GM12878 (cell line): ENCODE results near the gene SETD1A. TPM values are rescaled to one million over a fixed set of nuclear protein-coding genes. Genes with fewer than 3 reads are reported as not detected.

Experiments
- ATAC-seq: fragments of 200-7000 bp; cut with Tn5 transposase; 3 replicates; pipeline ENCODE4 v1.9.1; 2020; ENCODE audit warnings: mild to moderate bottlenecking, moderate library complexity
- BruUV-seq: library from RNA; stranded (reverse); fragments of 400-500 nt; replicated peaks from 2 replicates; lab custom pipeline; 2021; lab: Mats Ljungman, UMichigan
- CTCF ChIA-PET: fragments of 300-600 bp; sonication (Branson Sonifier 250); formaldehyde crosslinking; extraction: SDS; loops from one replicate; lab custom pipeline; 2021; ENCODE audit warnings: inconsistent platforms; lab: Yijun Ruan, JAX
- POLR2A ChIA-PET: fragments of 350-600 bp; formaldehyde crosslinking; extraction: SDS; loops from one replicate; lab custom pipeline; 2021; ENCODE audit warnings: inconsistent platforms; lab: Charles Lee
- RAD21 ChIA-PET: fragments of 300-600 bp; sonication (Branson Sonifier 250); formaldehyde crosslinking; loops from one replicate; lab custom pipeline; 2023; ENCODE audit warnings: antibody characterized with exemption; ENCODE audit not compliant: unreplicated experiment; lab: Charles Lee
- SMC1A ChIA-PET: fragments of 300-600 bp; sonication (Branson Sonifier 250); formaldehyde crosslinking; loops from one replicate; lab custom pipeline; 2023; ENCODE audit not compliant: unreplicated experiment, uncharacterized antibody; lab: Charles Lee
- DNase-seq: peaks from one replicate; pipeline ENCODE4 v3.0.0-alpha.2; 2011; ENCODE audit warnings: low read depth, low spot score
- FAIRE-seq: peaks from 3 replicates; lab custom pipeline; 2011; peaks lifted over from hg19 to GRCh38; lab: Jason Lieb, UNC
- H2AFZ ChIP-seq: 2 replicates; pipeline ENCODE4 v1.6.0; 2011; ENCODE audit warnings: low read depth, low read length, control low read depth; ENCODE audit not compliant: control insufficient read depth
- H3K27ac ChIP-seq: 2 replicates; pipeline ENCODE4 v1.5.1; 2011; ENCODE audit warnings: control low read depth; ENCODE audit not compliant: control insufficient read depth, insufficient read depth
- H3K27me3 ChIP-seq, 2 experiments: replicated peaks in 1 of 2; 2 replicates each; pipeline versions ENCODE4 v1.6.0 to v1.6.1; 2011; ENCODE audit warnings: low read length in 1 of 2; ENCODE audit not compliant: control insufficient read depth in 2 of 2, insufficient read depth in 2 of 2
- H3K36me3 ChIP-seq, 2 experiments: 2 replicates each; pipeline ENCODE4 v1.5.1; 2011; ENCODE audit warnings: low read length in 1 of 2; ENCODE audit not compliant: control insufficient read depth in 2 of 2, insufficient read depth in 2 of 2
- H3K4me1 ChIP-seq: 2 replicates; pipeline ENCODE4 v1.6.1; 2011; ENCODE audit warnings: mild to moderate bottlenecking, low read length, moderate library complexity, mixed read lengths; ENCODE audit not compliant: control insufficient read depth, insufficient read depth
- H3K4me2 ChIP-seq: 2 replicates; pipeline ENCODE4 v1.6.0; 2011; ENCODE audit warnings: control low read depth; ENCODE audit not compliant: control insufficient read depth, insufficient read depth
- H3K4me3 ChIP-seq: fragments of 200-600 bp; sonication (generic); 2 replicates; pipeline ENCODE4 v1.5.1; 2016
- H3K79me2 ChIP-seq: 2 replicates; pipeline ENCODE4 v1.6.0; 2011; ENCODE audit warnings: low read length; ENCODE audit not compliant: control insufficient read depth, insufficient read depth
- H3K9ac ChIP-seq: 2 replicates; pipeline ENCODE4 v1.8.0; 2011; ENCODE audit warnings: low read length, control low read depth, mixed read lengths; ENCODE audit not compliant: control insufficient read depth, insufficient read depth
- H3K9me3 ChIP-seq: replicated peaks from 3 replicates; pipeline ENCODE4 v1.5.1; 2011; ENCODE audit warnings: mild to moderate bottlenecking, low read length; ENCODE audit not compliant: control insufficient read depth, insufficient read depth
- H4K20me1 ChIP-seq: 2 replicates; pipeline ENCODE4 v1.6.0; 2011; ENCODE audit not compliant: control insufficient read depth, insufficient read depth
- BACH1 ChIP-seq: fragments of 450-650 bp; IDR thresholded peaks from 2 replicates; pipeline ENCODE4 v1.6.1; 2017; ENCODE audit warnings: mild to moderate bottlenecking, borderline replicate concordance
- BMI1 ChIP-seq: fragments of 450-650 bp; IDR thresholded peaks from 2 replicates; pipeline ENCODE4 v1.6.1; 2016; ENCODE audit warnings: mild to moderate bottlenecking, moderate library complexity, borderline replicate concordance
- E2F4 ChIP-seq: IDR thresholded peaks from 2 replicates; pipeline ENCODE4 v1.6.1; 2012; ENCODE audit warnings: low read depth, low read length, improper control_type of control experiment
- E2F8 ChIP-seq: fragments of 450-650 bp; IDR thresholded peaks from 2 replicates; pipeline ENCODE4 v1.6.1; 2018; ENCODE audit warnings: mild to moderate bottlenecking, low read depth, moderate library complexity; ENCODE audit not compliant: partially characterized antibody
- EZH2 ChIP-seq: IDR thresholded peaks from 2 replicates; pipeline ENCODE4 v1.6.1; 2012; ENCODE audit warnings: low read depth, mild to moderate bottlenecking, control low read depth, inconsistent platforms, low read length, borderline replicate concordance; ENCODE audit not compliant: control insufficient read depth
- IRF4 ChIP-seq: IDR thresholded peaks from 2 replicates; pipeline ENCODE4 v1.6.1; 2011; ENCODE audit warnings: low read depth, low read length
- RELB ChIP-seq: fragments of 450-650 bp; IDR thresholded peaks from 2 replicates; pipeline ENCODE4 v1.6.1; 2017; ENCODE audit warnings: low read depth, mild to moderate bottlenecking, moderate library complexity
- RUNX3 ChIP-seq: IDR thresholded peaks from 2 replicates; pipeline ENCODE4 v1.6.1; 2012; ENCODE audit warnings: low read length, inconsistent platforms
- SREBF2 ChIP-seq: IDR thresholded peaks from 2 replicates; pipeline ENCODE4 v1.6.1; 2012; ENCODE audit warnings: mild to moderate bottlenecking, low read length
- TBL1XR1 ChIP-seq: IDR thresholded peaks from 2 replicates; pipeline ENCODE4 v1.6.1; 2012; ENCODE audit warnings: low read depth, low read length, improper control_type of control experiment
- ZNF274 ChIP-seq: IDR thresholded peaks from one replicate; pipeline ENCODE4 v1.8.0; 2011; ENCODE audit not compliant: insufficient read length, insufficient read depth
- ZNF622 ChIP-seq: fragments of 450-650 bp; IDR thresholded peaks from 2 replicates; pipeline ENCODE4 v1.6.1; 2017; ENCODE audit warnings: mild to moderate bottlenecking, inconsistent platforms
- WGBS: methylation state at CpG from one replicate; pipeline ENCODE4 v1.1.6; 2016; ENCODE audit warnings: low lambda C conversion rate; ENCODE audit not compliant: insufficient replicate concordance, insufficient coverage; ENCODE audit errors: missing lambda C conversion rate; 5-methylcytosine and 5-hydroxymethylcytosine counted together
- in situ Hi-C: fragments of 300-500 bp; cut with MboI; formaldehyde crosslinking; loops from 9 replicates; pipeline ENCODE4 v1.14.3; 2018; ENCODE audit warnings: mixed read lengths
- intact Hi-C: fragments of 100-400 bp; cut with micrococcal nuclease; formaldehyde crosslinking; loops from one replicate; pipeline ENCODE4 v1.14.2; 2022; ENCODE audit not compliant: unreplicated experiment
- polyA plus RNA-seq, 11 experiments: library from polyadenylated mRNA; depleted of rRNA in 4 of 11; unstranded in 6 of 11; stranded (reverse) in 5 of 11; fragments of >200 nt; fragmentation: Nextera tagmentation in 4 of 11; fragmentation: Illumina TruSeq in 1 of 11; extraction: Ambion mirVana in 4 of 11; extraction: Trizol in 1 of 11; gene quantifications; 1 replicate in 1 of 11; 2 replicates in 10 of 11; pipeline versions ENCODE4 v1.2.1 to v1.2.3, GENCODE V29; 2011 to 2016; ENCODE audit warnings: inconsistent platforms in 2 of 11, missing spikeins in 2 of 11, low read depth in 1 of 11
- total RNA-seq, 4 experiments: library from RNA; depleted of rRNA in 3 of 4; stranded (reverse); fragments of >200 nt in 3 of 4; fragmentation: Illumina TruSeq in 1 of 4; extraction: Trizol in 1 of 4; gene quantifications; 2 replicates each; pipeline versions ENCODE4 v1.2.1 to v1.2.3, GENCODE V29; 2013 to 2021

The SETD1A gene
- total and polyA plus RNA-seq, 10 of the 15 experiments (the other 5 are each of a cell fraction or from before 2014, with no cell fraction given): 0.02 to 25.9 (median 4.9) TPM

GRCh38 chr16:31002862-31003341, 45.3 kb downstream of the SETD1A start:
- intact Hi-C loops: no loop called here
- Histone ChIP-seq H3K36me3 (no peaks in the 10 kb centered on the region), H3K4me3 (no peak overlapping the region), H4K20me1 (no peaks in the 10 kb centered on the region), H3K4me2 (no peak overlapping the region), H3K4me1 (no peaks in the 10 kb centered on the region), H3K9ac (no peak overlapping the region), H3K79me2 (no peaks in the 10 kb centered on the region), H3K9me3 (no peaks in the 10 kb centered on the region), H2AFZ (no peak overlapping the region), H3K27me3 (no peaks in the 10 kb centered on the region; a peak in 1 of 4 replicates), H3K27ac (no peak overlapping the region)
- ChIA-PET POLR2A (no interaction called here), SMC1A (interaction anchor here (0.6 kb wide), 1 partner anchor 40 kb away, joined by 3 read pairs; no protein-coding TSS in a partner anchor), RAD21 (no interaction called here), CTCF (no interaction called here)
- DNase-seq (no peak), FAIRE-seq (no peak), ATAC-seq (no peak)
- no TSS peak for BruUV-seq
- TF ChIP-seq IRF4 (no peak), E2F8 (no peak), TBL1XR1 (no peak), SREBF2 (no peak), BMI1 (no peak), E2F4 (no peak), ZNF274 (no peak), RELB (no peak), RUNX3 (no peak), ZNF622 (no peak), BACH1 (no peak), EZH2 (no peak)
- WGBS: 38% methylated on average over 9 of the region's 9 CpGs
- in situ Hi-C loops: no loop called here
